ENCODE results near the gene GRAMD1B.
"Not testable (repeated sequence)": the region's sequence is repeated elsewhere in the genome, so short reads cannot be mapped to it uniquely, and the experiment has no call there.

DNA sequence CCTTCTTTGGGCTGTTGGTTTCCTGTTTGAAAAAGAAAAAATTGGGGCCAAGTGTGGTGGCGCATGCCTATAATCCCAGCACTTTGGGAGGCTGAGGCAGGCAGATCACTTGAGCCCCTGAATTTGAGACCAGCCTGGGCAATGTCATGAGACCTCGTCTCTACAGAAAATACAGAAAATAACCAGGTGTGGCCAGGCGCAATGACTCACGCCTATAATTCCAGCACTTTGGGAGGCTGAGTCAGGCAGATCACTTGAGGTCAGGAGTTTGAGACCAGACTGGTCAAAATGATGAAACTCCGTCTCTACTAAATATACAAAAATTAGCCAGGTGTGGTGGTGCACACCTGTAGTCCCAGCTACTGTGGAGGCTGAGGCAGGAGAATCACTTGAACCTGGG lies 26.4 kb downstream of the GRAMD1B start:
- TF ChIP-seq POLR2AphosphoS5, POLR2A (IDR thresholded peaks at IDR 0.05): not testable (repeated sequence)
- TF ChIP-seq, protein P1, sequence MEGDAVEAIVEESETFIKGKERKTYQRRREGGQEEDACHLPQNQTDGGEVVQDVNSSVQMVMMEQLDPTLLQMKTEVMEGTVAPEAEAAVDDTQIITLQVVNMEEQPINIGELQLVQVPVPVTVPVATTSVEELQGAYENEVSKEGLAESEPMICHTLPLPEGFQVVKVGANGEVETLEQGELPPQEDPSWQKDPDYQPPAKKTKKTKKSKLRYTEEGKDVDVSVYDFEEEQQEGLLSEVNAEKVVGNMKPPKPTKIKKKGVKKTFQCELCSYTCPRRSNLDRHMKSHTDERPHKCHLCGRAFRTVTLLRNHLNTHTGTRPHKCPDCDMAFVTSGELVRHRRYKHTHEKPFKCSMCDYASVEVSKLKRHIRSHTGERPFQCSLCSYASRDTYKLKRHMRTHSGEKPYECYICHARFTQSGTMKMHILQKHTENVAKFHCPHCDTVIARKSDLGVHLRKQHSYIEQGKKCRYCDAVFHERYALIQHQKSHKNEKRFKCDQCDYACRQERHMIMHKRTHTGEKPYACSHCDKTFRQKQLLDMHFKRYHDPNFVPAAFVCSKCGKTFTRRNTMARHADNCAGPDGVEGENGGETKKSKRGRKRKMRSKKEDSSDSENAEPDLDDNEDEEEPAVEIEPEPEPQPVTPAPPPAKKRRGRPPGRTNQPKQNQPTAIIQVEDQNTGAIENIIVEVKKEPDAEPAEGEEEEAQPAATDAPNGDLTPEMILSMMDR (IDR thresholded peaks at IDR 0.05): not testable (repeated sequence)
